ENCODE results near the gene FOXL2. TPM values are rescaled to one million over a fixed set of nuclear protein-coding genes. Genes with fewer than 3 reads are reported as not detected.

The FOXL2 gene
- total RNA-seq, 1 experiment from 2014 or later, result not detected

DNA sequence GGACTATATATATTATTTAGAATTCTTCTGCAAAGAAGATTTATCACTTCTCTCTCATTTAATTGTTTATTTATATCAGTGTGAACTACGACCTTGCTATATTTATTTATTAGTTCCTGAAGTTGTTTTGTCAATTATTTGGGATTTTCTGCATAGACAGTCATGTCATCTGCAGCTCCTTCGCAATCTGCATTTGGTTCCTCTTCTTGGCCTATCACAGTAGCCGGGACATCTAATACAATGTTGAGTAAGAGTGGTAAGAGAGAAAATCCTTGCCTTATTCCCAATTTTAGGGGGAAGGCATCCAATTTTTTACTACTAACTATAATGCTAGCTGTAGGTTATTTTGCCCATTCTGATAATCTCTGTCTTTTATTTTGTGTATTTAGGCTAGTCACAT is 39.4 kb downstream of the FOXL2 start:
- H3K9me3 ChIP-seq (ENCODE audit: low read length), result no peaks in the 10 kb centered on the region
- H3K27ac ChIP-seq (ENCODE audit: low read length), result no peak overlapping the region
- H3K27me3 ChIP-seq (ENCODE audit: low read length), result no peaks in the 10 kb centered on the region
- BruUV-seq (replicated peaks), result no TSS peak
- H2AFZ ChIP-seq (ENCODE audit: low read length), result no peak overlapping the region
- DNase-seq (no peak), ATAC-seq (no peak)
- H3F3A ChIP-seq (ENCODE audit: low read length, unreplicated experiment), result no peaks in the 10 kb centered on the region
- POLR2A ChIA-PET (ENCODE audit: unreplicated experiment), result no interaction called here
- no peak overlapping the region for H3K9ac ChIP-seq (ENCODE audit: low read length)
- no peaks in the 10 kb centered on the region for H3K79me2 ChIP-seq (ENCODE audit: low read length)
- no peaks in the 10 kb centered on the region for H4K20me1 ChIP-seq (ENCODE audit: low read length)
- H3K4me1 ChIP-seq (ENCODE audit: insufficient read depth, low read length), result peaks cover 15% of the 10 kb centered on the region
- H3K9me2 ChIP-seq (replicated peaks; ENCODE audit: low read length), result no peaks in the 10 kb centered on the region
- CTCF ChIA-PET, result no interaction called here
- TF ChIP-seq EZH2phosphoT487 (IDR thresholded peaks at IDR 0.05; ENCODE audit: borderline replicate concordance, low read length) (no peak), CTCF (conservative IDR thresholded peaks at IDR 0.05; ENCODE audit: low read depth, low read length) (no peak), EZH2 (IDR thresholded peaks at IDR 0.05; ENCODE audit: low read length, unreplicated experiment) (no peak)
- H3K4me3 ChIP-seq (ENCODE audit: low read length), result no peak overlapping the region
- no peak overlapping the region for H3K4me2 ChIP-seq (ENCODE audit: low read length)
- H3K36me3 ChIP-seq (ENCODE audit: low read depth, low read length), result no peaks in the 10 kb centered on the region
- intact Hi-C loops (cut with micrococcal nuclease), result no loop called here

DNA sequence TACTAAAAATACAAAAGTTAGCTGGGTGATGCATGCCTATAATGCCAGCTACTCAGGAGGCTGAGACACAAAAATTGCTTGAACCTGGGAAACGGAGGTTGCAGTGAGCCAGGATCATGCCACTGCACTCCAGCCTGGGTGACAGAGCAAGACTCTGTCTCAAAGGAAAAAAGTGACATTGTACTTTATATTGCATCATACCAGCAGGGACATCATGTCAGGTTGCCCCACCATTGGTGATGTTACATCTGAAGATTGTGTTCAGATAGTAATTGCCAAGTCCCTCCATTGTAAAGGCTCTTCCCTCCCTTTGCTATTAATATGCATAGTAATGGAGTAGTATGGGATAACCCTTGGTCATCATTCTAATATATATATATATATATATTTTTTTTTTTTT is 44.8 kb downstream of the FOXL2 start:
- no peaks in the 10 kb centered on the region for H3K9me3 ChIP-seq (ENCODE audit: low read length)
- no peaks in the 10 kb centered on the region for H3K27me3 ChIP-seq (ENCODE audit: low read length)
- TF ChIP-seq CTCF (conservative IDR thresholded peaks at IDR 0.05; ENCODE audit: low read depth, low read length) (no peak), EZH2phosphoT487 (IDR thresholded peaks at IDR 0.05; ENCODE audit: borderline replicate concordance, low read length) (no peak), EZH2 (IDR thresholded peaks at IDR 0.05; ENCODE audit: low read length, unreplicated experiment) (no peak)
- H3K79me2 ChIP-seq (ENCODE audit: low read length), result no peaks in the 10 kb centered on the region
- H3K9me2 ChIP-seq (replicated peaks; ENCODE audit: low read length), result no peaks in the 10 kb centered on the region
- H3K27ac ChIP-seq (ENCODE audit: low read length), result no peak overlapping the region
- H3K4me1 ChIP-seq (ENCODE audit: insufficient read depth, low read length), result 0 out of 2 replicates have a peak, but pooled peaks cover 4% of the 10 kb centered on the region
- ChIA-PET POLR2A (ENCODE audit: unreplicated experiment) (no interaction called here), CTCF (no interaction called here)
- no peak overlapping the region for H3K4me3 ChIP-seq (ENCODE audit: low read length)
- H4K20me1 ChIP-seq (ENCODE audit: low read length), result no peaks in the 10 kb centered on the region
- BruUV-seq (replicated peaks), result no TSS peak
- no peaks in the 10 kb centered on the region for H3K36me3 ChIP-seq (ENCODE audit: low read depth, low read length)
- intact Hi-C loops (cut with micrococcal nuclease), result no loop called here
- H3F3A ChIP-seq (ENCODE audit: low read length, unreplicated experiment), result no peaks in the 10 kb centered on the region
- no peak for ATAC-seq
- H3K4me2 ChIP-seq (ENCODE audit: low read length), result no peak overlapping the region
- no peak overlapping the region for H2AFZ ChIP-seq (ENCODE audit: low read length)
- H3K9ac ChIP-seq (ENCODE audit: low read length), result no peak overlapping the region
- no peak for DNase-seq

DNA sequence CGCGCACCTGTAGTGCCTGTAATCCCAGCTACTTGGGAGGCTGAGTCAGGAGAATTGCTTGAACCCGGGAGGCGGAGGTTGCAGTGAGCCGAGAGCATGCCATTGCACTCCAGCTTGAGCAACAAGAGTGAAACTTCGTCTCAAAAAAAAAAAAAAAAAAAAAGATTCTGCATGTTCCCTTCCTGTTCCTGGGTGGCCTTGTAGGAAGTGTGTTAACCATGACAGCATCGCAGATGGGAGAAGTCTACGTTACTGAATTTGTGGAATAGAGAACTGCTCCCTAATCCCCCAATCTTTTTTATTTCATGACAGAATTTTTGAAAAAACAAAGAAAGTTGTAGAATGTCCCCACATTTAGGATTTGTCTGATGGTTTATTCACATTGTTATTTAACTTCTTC is 45.4 kb downstream of the FOXL2 start:
- Histone ChIP-seq H3K4me2 (ENCODE audit: low read length) (no peak overlapping the region), H3K9me3 (ENCODE audit: low read length) (no peaks in the 10 kb centered on the region), H3K36me3 (ENCODE audit: low read depth, low read length) (no peaks in the 10 kb centered on the region), H3F3A (ENCODE audit: low read length, unreplicated experiment) (no peaks in the 10 kb centered on the region), H3K79me2 (ENCODE audit: low read length) (no peaks in the 10 kb centered on the region), H3K9me2 (replicated peaks; ENCODE audit: low read length) (no peaks in the 10 kb centered on the region), H2AFZ (ENCODE audit: low read length) (no peak overlapping the region), H4K20me1 (ENCODE audit: low read length) (no peaks in the 10 kb centered on the region), H3K9ac (ENCODE audit: low read length) (no peak overlapping the region), H3K27ac (ENCODE audit: low read length) (no peak overlapping the region), H3K4me1 (ENCODE audit: insufficient read depth, low read length) (0 out of 2 replicates have a peak, but pooled peaks cover 4% of the 10 kb centered on the region), H3K4me3 (ENCODE audit: low read length) (no peak overlapping the region), H3K27me3 (ENCODE audit: low read length) (no peaks in the 10 kb centered on the region)
- ChIA-PET CTCF (no interaction called here), POLR2A (ENCODE audit: unreplicated experiment) (interaction anchor here (0.6 kb wide), 1 partner anchor 127 kb away, joined by 17 read pairs; no protein-coding TSS in a partner anchor)
- DNase-seq, result no peak
- no peak for ATAC-seq
- no TSS peak for BruUV-seq (replicated peaks)
- TF ChIP-seq EZH2 (IDR thresholded peaks at IDR 0.05; ENCODE audit: low read length, unreplicated experiment) (no peak), CTCF (conservative IDR thresholded peaks at IDR 0.05; ENCODE audit: low read depth, low read length) (no peak), EZH2phosphoT487 (IDR thresholded peaks at IDR 0.05; ENCODE audit: borderline replicate concordance, low read length) (no peak)
- intact Hi-C loops (cut with micrococcal nuclease), result no loop called here

Data from PC-3 (cell line).